Colonic mucosa (tissue), 4 donors: ENCODE measurements around the gene DYNC2I2. TPM values are rescaled to one million over a fixed set of nuclear protein-coding genes. Genes with fewer than 3 reads are reported as not detected.
"Not testable (repeated sequence)": the region's sequence is repeated elsewhere in the genome, so short reads cannot be mapped to it uniquely, and the experiment has no call there.

Experiments
- DNase-seq: peaks from one replicate; pipeline ENCODE4 v3.0.0-alpha.2; 2020
- H3K27ac ChIP-seq: fragments of 200-600 bp; one replicate; pipeline ENCODE4 v1.8.0; 2021
- H3K27me3 ChIP-seq: fragments of 200-600 bp; one replicate; pipeline ENCODE4 v1.8.0; 2021
- H3K36me3 ChIP-seq: fragments of 200-600 bp; one replicate; pipeline ENCODE4 v1.8.0; 2021
- H3K4me1 ChIP-seq: fragments of 200-600 bp; one replicate; pipeline ENCODE4 v1.8.0; 2021; ENCODE audit warnings: mild to moderate bottlenecking
- H3K4me3 ChIP-seq: fragments of 200-600 bp; one replicate; pipeline ENCODE4 v1.8.0; 2021
- H3K9ac ChIP-seq, 2 donors: one replicate each; pipeline ENCODE4 v1.7.0; 2013; ENCODE audit warnings: control low read depth in 2 of 2, low read depth in 2 of 2, low read length in 2 of 2
- H3K9me3 ChIP-seq: fragments of 200-600 bp; one replicate; pipeline ENCODE4 v1.8.0; 2021
- intact Hi-C: fragments of 100-400 bp; cut with DNase I; formaldehyde crosslinking; loops from one replicate; pipeline ENCODE4 v1.14.1; 2022
- total RNA-seq, 2 donors: library from RNA; stranded (reverse); fragmentation: NEBNext Ultra II Directional in 1 of 2; extraction: Animal tissue kit (Norgen Biotek cat#: 25700) in 1 of 2; gene quantifications; one replicate each; pipeline ENCODE4 v1.2.1, GENCODE V29; 2021
- TF ChIP-seq, protein P1 (sequence below): fragments of 200-600 bp; IDR thresholded peaks from one replicate; pipeline ENCODE4 v1.8.0; 2022; ENCODE audit warnings: antibody characterized with exemption, mild to moderate bottlenecking
- donor health status: healthy.
- donor health status: DM: no; HTN: no; CAD: no.
- donor health status: DM: no; HTN: no; CAD: no.

DYNC2I2 gene
- total RNA-seq, 2 donors from 2014 or later: 39.7 to 152 TPM

DNA sequence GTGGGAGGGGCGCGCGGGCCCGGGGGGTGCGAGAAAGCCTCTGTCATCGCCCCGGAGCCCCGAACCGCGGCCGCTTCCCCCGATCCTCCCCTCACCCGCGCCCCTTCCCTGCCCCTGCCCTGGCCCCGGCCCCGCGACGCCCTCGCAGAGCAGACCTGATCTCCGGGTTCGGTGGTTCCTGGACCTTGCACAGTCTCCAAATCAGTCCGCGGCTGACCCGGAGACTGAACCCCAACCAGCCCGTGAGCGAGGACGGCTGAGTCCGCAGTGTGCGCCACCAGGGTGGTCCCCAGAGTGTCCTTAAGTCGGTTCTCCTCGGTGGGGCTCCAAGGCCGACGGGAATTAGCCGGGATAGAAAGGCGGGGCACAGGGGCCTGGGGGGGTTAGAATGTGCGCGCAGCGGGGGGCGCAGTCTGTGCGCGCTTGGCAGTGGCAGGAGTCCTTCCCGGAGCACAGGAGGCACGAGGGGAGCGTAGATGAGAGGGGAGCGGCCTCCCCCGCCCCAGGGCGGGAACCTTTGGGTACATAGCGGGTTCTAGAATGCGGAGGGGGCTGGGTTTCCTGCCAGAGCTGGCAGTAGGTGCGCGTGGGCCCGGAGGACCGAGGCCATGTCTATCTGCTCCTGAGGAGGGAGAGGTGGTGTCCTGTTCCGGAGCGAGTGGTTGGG lies 46.4 kb upstream of the DYNC2I2 start:
- intact Hi-C loops: no loop called here
- Histone ChIP-seq H3K4me1 (no peaks in the 10 kb centered on the region), H3K27ac (no peak overlapping the region), H3K4me3 (peak overlapping the region; percentile 80), H3K27me3 (no peaks in the 10 kb centered on the region), H3K9me3 (no peaks in the 10 kb centered on the region), H3K9ac (peak overlapping the region; percentile 63 to 78), H3K36me3 (no peaks in the 10 kb centered on the region)
- DNase-seq: no peak
- TF ChIP-seq, protein P1, sequence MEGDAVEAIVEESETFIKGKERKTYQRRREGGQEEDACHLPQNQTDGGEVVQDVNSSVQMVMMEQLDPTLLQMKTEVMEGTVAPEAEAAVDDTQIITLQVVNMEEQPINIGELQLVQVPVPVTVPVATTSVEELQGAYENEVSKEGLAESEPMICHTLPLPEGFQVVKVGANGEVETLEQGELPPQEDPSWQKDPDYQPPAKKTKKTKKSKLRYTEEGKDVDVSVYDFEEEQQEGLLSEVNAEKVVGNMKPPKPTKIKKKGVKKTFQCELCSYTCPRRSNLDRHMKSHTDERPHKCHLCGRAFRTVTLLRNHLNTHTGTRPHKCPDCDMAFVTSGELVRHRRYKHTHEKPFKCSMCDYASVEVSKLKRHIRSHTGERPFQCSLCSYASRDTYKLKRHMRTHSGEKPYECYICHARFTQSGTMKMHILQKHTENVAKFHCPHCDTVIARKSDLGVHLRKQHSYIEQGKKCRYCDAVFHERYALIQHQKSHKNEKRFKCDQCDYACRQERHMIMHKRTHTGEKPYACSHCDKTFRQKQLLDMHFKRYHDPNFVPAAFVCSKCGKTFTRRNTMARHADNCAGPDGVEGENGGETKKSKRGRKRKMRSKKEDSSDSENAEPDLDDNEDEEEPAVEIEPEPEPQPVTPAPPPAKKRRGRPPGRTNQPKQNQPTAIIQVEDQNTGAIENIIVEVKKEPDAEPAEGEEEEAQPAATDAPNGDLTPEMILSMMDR: no peak

DNA sequence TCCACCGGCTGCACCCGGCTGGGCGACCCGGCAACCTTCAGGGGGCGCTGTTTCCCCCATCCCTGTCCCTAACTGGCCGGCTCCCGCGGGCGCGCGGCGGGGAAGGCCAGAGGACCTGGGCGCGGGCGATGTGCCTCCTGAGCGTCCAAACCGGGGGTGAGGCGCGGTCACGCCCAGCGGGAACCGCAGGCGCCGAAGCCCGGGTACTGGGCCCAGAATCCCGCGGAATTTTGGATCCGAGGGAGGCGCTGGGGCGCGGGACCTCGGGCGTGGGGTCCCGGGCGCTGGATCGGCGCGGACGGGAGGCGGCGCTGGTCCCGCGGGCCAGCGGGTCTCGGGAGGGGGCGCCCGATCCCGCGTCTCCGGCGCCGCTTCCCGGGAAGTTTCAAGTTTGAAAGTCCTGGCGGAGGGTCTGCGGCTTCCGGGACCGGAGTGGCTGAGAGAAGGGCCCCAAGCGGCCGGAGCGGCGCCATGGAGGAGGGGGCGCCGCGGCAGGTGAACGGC lies 45.9 kb upstream of the DYNC2I2 start, which contains the start of gene PKN3:
Gene PKN3, plus strand, starts transcription at position 59 of the 504 bp plus-strand sequence. Its CDS starts 413 bp downstream, at position 472.
- H3K27me3 ChIP-seq: no peaks in the 10 kb centered on the region
- DNase-seq: peak; percentile 93
- no peak within 1 kb of the TSS for H3K27ac ChIP-seq
- no peaks in the 10 kb centered on the region for H3K4me1 ChIP-seq
- TF ChIP-seq, protein P1: peak; percentile 84
- H3K36me3 ChIP-seq: no peaks in the 10 kb centered on the region
- peak within 1 kb of the TSS; percentile 80 for H3K4me3 ChIP-seq
- H3K9me3 ChIP-seq: no peaks in the 10 kb centered on the region
- peak within 1 kb of the TSS; percentile 63 to 78 for H3K9ac ChIP-seq
- intact Hi-C loops: no loop called here

DNA sequence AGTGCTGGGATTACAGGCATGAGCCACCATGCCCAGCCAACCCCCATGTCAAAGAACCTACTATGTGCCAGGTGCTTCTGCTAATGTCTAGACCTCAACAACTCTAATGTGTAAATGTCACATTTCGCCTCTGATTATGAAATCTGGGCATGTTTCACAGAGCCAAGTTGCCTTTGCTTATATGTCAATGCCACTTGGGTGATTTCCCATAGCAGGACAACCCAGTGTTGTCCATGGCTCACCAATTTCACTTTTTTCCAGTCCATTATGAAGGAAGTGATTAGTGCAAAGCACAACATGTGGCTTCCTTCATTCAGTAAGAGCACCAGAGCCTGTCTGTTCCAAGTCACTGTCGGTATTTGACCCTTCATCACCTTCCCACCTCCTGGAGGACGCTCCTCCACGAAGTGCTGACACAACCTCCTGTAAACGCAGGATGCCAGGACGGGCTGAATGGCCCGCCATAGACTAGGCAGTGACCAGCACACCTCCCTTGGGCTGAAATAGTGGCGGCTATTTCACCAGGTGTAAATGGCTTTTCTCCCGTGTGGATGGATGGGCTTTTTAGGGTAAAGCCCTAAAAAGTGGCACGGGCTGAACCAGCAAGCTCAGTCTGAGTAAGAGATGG lies 44.7 kb upstream of the DYNC2I2 start:
- no peak for DNase-seq
- TF ChIP-seq, protein P1: no peak
- H3K4me1 ChIP-seq: no peaks in the 10 kb centered on the region
- H3K9ac ChIP-seq: no peak overlapping the region
- H3K4me3 ChIP-seq: no peak overlapping the region
- H3K9me3 ChIP-seq: no peaks in the 10 kb centered on the region
- intact Hi-C loops: no loop called here
- H3K36me3 ChIP-seq: no peaks in the 10 kb centered on the region
- H3K27me3 ChIP-seq: no peaks in the 10 kb centered on the region
- no peak overlapping the region for H3K27ac ChIP-seq

GRCh38 chr9:128699096-128699795 lies 42.6 kb upstream of the DYNC2I2 start:
- intact Hi-C loops, DNase-seq, H3K27ac ChIP-seq, H3K4me1 ChIP-seq, H3K9me3 ChIP-seq, H3K4me3 ChIP-seq, H3K27me3 ChIP-seq, H3K36me3 ChIP-seq, H3K9ac ChIP-seq: not testable (repeated sequence)

DNA sequence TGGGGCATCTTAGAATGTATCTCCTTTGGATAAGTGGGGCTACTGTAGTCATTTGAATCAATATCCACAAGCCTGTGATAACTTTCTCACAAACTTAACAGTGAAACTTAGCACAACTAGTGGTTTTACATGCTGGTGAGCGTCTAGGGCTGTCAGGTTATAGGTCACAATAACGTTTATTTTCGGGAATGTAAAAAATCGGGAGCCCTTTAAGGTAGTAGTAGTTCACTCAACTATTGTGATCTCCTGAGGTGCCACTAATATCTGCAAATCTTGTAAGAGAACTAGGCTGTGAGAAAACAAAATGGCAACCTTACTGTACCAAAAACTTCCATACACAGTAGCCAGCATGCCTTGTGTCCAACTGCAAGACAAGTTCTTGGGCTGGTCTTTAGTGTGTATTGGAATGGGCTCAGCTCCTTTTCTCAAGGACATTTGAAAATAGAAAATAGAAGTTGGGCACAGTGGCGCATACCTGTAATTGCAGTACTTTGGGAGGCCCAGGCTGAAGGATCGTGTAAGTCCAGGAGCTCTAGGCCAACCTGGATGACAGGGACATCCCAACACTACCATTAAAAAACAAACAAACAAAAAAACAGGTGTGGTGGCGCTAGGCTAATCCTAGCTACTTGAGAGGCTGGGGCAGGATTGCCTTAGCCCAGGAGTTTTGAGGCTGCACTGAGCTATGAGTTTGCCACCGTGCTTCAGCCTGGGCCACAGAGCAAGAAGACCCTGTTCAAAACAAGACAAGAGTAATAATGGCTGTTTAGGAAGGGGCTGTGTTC lies 40.5 kb upstream of the DYNC2I2 start:
- H3K36me3 ChIP-seq: peaks cover 6% of the 10 kb centered on the region
- H3K4me3 ChIP-seq: no peak overlapping the region
- no peaks in the 10 kb centered on the region for H3K4me1 ChIP-seq
- intact Hi-C loops: no loop called here
- no peaks in the 10 kb centered on the region for H3K27me3 ChIP-seq
- no peak overlapping the region for H3K9ac ChIP-seq
- no peak overlapping the region for H3K27ac ChIP-seq
- no peak for DNase-seq
- H3K9me3 ChIP-seq: no peaks in the 10 kb centered on the region
- TF ChIP-seq, protein P1: no peak
